Testis (tissue), 2 donors: Measurements from ENCODE around the gene GLI3.

Experiments used
- CTCF ChIP-seq, 3 experiments: fragments of 450-650 bp in 2 of 3; fragments of 200-600 bp in 1 of 3; sonication (generic) in 1 of 3; IDR thresholded peaks; one replicate each; pipeline ENCODE4 v1.5.1; 2016 to 2019; ENCODE audit warnings: antibody characterized with exemption in 3 of 3, mild to moderate bottlenecking in 2 of 3, moderate library complexity in 1 of 3
- POLR2A ChIP-seq: fragments of 450-650 bp; IDR thresholded peaks from one replicate; pipeline ENCODE4 v1.6.1; 2017; ENCODE audit warnings: antibody characterized with exemption, mild to moderate bottlenecking, moderate library complexity

- TF ChIP-seq POLR2A (no peak), CTCF (IDR thresholded peaks at IDR 0.05) (no peak)
These were observed 159.5 kb downstream of the GLI3 start for GRCh38 chr7:42077271-42078135.
